Raji (cell line): ENCODE results near the gene EXOC7.

ENCODE experiments used
- POLR2A ChIP-seq: IDR thresholded peaks from 2 replicates; pipeline ENCODE4 v1.6.1; 2011; ENCODE audit warnings: low read depth, low read length, control low read depth; ENCODE audit not compliant: insufficient read depth

EXOC7 gene

DNA sequence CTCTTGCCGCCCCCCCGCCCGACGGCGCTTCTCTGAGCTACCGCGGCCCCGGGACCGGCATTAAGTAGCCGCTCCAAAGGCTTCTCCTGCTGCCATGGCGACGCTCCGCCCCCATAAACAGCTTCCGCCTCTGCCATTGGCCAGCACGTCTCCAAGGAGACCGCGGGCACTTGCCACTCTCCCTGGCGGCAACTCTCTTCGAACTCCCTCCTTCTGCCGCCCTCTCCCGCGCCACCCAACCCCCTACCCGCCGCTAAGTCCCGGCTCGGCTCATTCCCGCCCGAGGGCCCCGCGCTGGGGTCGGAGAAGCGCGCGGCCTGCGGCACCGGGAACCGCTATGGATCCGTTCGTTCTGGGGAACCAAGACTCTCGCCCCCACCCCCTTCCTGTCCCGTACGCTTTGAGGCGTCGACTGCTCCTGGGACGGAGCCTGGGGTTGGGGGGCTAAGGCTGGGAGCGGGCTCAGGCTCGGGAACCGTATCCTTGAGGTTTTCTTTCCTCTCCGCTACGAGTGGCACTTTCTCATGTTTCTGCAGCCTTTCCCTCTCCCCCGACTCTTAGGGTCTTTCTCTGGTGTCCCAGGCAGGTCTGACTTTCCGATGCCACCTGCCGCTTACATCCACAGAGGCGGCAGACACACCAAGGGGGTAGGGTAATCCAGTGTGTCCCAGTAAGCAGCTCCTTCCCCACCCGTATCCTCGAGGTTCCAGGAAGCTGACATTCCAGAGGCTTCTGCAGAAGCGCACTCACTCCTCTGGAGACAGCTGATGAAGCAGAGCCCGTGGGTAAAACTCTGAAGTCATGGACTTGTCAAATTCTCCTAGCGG is 37.8 kb upstream of the EXOC7 start, which contains the start of gene FOXJ1:
Gene FOXJ1, minus strand, starts transcription at position 34 of the 827 bp plus-strand sequence. CDS start 850 bp downstream, outside the sequence.
- no peak for TF ChIP-seq POLR2A

DNA sequence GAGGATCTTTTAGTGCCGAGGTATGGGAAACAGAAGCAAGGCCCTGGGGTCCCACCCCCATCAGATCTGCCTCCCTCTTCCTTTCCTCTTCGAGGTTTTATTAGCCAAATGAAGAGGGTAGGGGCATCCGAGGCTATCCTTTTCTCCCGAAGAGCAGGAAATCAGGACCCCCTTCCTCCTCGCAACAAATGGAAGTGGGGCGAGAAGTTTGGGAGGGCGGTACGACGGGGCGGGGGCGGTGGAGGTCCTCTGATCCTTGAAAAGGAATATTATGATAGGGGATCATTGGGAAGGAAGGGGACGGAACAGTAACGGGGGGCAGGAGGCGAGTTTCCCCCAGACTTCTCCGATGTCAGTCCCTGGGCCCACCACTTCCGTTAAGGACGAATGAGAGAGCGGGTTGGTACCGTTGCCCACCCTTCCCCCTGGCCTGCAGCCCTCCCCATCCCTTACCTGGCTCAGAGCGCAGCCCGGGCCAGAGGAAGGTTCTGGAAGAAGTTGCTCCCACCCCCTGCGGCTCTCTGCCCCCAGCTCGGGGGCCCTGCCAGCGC is 37.1 kb upstream of the EXOC7 start:
- TF ChIP-seq POLR2A: no peak

DNA sequence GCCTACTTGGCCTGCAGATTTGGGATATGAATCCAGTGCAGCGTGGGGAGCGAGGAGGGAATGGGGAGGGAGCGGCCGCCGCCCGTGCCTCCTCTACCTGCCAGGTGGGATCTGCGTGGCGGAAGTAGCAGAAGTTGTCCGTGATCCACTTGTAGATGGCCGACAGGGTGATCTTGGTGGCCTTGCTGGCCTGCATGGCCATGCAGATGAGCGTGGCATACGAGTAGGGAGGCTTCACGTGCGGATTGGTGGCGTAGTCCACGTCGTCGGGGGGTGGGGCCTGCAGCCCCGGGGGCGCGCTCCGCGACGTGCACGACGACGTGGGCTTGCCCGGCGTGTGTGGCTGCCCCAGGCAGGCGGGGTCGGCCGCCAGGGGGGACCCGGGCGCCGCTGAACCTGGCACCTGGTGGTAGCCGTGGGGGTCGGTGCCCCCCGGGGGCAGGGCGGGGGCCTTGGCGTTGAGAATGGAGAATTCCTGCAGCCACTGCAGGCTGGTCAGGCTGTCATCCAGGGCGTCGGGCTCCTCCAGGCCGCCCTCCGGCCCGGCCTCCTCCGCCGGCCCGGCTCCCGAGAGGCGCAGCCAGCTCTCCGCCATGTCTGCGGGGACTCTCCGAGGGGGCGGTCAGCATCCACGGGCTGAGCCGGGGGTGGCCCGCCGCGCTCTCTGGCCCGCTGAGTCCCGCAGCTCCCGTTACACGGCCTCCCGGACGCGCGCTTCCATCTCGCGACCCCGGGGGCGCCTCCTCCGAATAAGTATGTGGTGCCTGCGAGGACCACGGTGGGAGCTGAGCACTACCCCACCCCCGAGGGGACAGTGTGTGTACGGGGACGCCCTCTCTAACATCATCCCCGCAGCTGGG is 36.4 kb upstream of the EXOC7 start:
- no peak for TF ChIP-seq POLR2A

DNA sequence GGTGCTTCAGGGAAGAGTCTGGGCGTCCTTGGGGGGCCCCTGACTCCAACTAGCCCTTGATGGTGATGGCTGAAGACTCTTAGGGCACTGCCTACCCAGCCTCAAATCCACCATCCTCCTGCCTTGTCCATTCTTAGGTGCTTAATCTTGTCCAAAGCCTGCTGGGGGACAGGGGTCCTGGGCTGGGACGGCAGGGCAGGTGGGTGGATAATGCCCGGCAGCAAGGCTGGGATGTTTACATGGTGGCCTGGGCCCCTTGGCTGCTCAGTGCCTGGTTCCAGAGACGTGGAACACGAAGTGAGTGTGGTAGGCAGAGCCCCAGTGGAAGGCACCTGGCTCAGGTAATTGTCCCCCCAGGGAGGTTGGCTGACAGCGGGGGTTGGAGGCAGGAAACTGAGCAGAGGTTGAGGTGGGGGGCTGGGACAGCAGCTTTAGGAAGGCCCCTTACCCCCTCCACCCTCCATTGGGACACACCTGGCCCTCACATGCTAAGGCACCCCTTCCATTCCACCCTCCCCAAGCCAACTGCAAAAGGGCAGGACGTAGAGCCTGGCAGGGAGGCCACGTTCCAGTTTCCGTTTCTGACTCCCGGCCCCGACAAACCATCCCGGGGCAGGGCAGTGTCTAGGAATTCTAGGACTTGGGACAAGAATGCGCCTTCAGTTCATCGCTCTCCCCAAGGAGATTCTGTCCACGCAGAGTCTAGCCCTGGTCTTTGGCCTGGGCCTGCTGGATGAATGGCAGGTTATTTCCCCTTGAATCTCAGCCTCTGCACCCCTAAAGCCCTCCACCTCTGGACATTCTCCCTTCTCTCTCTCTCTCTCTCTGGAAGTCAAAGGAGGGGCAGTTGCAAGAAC is 35.5 kb upstream of the EXOC7 start:
- no peak for TF ChIP-seq POLR2A

DNA sequence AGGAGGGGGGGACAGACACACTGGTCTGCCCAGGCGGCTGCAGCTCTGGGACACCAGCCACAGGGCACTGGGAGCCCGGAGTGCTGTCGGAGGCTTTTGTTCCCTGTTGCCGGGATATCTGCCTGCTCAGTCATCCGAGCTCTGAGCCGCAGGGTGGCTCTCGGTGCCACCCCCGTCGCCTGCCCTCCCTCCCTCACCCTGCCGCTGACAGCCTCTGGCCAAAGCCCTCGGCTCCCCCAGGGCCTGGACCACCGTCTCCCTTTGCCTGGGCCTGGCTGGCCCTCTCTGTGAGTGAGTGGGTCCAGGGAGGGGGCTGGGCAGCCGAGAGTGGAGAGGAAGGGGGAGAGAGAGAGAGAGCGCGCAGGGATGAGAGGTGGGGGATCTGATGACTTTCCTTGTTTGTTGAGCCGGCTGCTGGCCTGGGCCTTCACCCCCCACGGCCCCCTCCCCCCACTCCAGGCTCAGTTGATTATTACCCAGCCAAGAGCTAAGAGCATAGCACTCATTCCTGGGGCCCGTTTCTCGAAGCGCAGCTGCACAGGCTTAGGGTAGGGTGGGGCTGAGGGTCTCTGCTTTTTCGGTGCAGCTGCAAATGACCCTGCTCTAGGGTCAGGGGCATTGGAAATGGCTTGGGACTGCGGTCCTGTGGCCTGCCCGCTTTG is 34.8 kb upstream of the EXOC7 start:
- no peak for TF ChIP-seq POLR2A

DNA sequence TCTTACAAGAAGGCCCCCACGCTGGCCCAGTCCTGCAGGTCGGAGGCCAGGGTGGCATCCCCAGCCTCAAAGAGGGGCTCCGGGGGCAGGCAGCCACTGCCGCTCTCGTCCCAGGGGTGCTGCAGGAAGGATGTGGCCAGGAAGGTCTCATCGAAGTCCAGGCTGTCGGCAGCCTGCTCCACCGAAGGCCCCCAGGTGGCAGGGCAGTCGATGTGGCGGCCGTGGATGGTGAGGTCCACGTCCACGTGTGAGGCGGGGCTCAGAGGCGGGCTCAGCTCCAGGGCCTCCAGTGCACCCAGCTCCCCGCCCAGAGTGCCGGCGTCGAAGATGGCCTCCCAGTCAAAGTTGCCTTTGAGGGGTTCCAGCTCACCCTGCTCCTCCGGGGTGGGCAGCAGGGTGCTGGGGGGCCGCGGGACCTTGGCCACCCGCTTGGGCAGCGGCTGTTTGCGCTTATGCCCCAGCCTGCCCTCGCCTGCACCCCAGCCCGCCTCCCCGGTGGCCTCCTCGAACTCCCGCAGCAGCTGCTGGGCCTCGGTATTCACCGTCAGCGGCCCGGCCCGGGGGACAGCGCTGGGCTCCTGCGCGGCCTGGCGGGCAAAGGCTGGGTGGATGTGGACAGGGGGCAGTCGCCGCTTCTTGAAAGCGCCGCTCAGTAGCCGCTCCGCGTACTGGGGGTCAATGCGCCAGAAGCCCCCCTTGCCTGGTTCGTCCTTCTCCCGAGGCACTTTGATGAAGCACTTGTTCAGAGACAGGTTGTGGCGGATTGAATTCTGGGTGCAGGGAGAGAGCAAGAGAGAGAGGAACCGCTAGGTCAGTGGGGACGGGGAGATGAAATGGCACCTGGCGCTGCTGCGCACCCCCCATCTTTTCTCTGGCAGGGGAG is 34.0 kb upstream of the EXOC7 start:
- TF ChIP-seq POLR2A: no peak

DNA sequence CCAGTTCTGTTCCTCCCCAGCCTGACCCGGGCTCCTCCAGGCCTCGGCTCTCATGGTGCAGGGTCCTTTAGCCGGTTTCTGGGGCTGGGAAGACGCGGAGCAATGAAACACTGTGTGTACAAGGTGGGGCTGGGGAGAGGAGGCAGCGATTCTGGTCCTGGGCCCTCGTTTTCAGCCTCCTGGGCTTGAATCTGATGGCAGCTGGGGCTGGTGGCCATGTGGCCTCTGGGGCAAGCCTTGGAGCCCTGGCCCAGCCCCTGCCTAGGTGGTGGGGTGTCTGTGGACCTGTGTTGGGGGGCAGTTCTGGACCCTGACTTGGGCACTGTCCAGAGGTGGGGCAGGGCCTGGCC is 33.4 kb upstream of the EXOC7 start:
- TF ChIP-seq POLR2A: no peak

DNA sequence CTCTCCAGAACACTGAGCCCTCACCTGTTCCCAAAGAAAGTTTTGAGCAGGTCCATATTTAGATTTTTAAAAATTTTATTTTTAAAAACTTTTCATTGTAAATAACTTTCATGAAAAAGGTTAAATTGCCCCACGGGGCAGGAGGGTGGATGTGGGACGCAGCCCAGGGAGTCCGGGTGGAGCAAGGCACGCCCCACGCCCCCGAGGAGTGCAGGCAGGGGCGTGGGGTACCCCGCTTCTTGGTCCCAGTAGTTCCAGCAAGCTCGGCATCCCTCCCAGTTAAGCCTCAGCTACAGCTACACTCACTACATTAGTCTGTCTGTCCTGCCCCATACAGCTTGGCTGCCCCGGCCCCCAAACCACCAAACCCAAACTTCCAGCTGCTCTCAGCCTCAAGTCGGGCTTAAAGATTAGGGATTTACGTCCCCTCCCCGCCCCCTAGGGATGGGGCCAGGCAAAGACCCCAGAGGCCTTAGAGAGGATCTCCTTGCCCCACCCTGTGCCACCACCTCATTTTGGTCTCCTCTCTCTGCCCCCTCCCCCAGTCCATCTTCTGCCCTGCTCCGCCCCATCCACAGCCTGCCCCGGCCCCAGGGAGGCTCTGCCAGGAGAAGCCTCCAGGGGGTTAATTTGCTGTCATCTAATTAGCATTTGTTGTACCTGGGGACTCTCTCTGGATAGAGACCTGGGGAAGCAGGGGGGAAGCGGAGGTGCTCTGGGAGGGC is 32.9 kb upstream of the EXOC7 start:
- TF ChIP-seq POLR2A: no peak

DNA sequence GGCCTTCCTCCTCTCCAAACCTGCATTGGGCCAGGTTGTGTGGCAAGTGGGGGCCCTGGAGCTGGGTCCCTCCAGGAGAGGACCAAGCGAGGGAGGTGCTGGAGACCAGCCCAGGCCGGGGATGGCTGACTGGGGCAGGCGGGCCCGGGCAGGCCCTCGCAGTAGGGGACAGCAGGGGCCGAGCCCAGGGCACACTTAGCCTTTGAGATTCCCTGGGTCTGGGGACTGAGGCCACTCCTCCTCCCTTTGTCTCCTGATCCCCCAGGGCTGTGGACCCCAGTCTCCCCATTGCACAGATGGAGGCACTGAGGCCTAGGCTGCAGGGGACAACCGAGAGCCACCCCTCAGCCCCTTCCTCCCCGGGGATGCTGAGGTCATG is 32.2 kb upstream of the EXOC7 start:
- no peak for TF ChIP-seq POLR2A

DNA sequence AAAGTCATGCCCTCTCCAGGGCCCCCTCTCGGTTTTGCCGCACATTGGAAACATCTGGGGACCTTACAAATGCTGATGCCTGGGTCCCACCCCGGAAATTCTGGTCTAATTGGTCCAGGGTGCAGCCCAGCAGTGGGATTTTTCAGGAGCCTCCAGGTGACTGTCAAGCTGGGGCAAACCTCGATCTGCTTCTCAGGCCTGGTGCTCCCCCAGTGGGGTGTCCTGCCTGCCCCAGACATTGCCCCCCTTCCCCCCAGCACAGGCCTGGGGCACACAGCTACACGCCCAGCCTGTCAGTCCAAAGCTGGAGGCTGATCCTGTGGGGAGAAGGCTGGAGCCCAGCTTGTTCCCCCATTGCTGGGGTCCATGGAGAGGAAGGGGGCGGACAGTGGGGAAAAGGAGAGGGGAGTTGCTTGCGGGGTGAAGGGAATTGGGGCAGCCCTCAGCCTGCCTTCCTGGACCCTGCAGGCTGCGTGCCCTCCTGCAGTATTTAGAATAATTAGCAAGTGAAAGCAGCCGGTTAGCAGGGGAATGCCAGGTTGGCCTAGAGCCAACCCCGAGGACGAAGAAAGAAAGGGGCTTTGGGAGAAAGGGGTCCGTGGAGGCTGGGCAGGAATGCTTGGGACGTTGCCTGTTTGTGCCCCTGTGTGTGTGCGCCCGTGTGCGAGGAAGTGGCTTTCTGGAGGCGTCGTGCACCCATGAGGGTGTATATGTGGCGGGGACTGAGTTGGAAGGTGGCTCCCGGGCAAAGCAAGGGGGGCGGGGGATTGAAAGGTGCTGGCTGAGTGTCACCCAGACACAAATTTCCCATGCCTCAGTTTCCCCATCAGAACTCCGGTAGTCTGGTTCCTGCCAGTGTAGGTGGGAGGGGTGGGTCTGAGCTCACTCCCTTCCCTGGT is 31.6 kb upstream of the EXOC7 start:
- no peak for TF ChIP-seq POLR2A

DNA sequence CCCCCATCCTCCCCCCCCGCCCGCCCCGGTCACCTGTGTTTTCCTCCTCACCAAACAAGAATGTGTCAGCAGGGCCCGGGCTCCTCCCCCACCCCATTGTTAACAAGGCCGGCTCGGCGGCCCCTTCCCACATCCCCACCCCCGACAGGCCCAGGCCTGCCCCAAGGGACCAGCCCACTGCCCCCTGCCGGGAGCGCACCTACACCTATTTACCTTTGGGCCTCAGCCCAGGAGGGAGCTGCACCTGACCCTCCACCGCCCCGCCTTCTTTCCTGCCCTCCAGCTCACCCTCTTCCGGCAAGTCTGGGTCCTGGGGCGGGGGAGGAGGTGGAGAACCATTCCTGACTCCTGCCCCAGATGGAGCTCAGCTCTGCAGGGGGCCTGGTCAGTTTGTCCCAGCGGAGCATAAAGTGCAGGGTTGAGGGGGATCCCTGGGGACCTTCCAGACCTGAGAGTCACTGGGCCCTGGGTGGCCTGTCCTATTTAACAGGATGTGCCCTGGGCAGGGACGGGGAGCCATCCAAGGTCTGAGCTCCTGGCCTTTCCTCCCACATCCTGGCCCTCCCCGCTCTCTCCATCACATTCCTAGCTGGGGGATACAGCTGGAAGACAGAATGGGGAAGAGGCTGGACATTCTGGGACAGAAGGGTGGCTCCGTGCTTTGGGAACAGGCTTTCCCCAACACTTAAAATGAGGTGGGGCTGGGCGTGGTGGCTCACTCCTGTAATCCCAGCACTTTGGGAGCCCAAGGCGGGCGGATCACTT is 29.2 kb upstream of the EXOC7 start:
- no peak for TF ChIP-seq POLR2A
